Lung (tissue), 12 donors: ENCODE measurements around the gene USP48. TPM values are rescaled to one million over a fixed set of nuclear protein-coding genes. Genes with fewer than 3 reads are reported as not detected.

ENCODE experiments used
- ATAC-seq: fragments of 200-7000 bp; cut with Tn5 transposase; one replicate; pipeline ENCODE4 v1.9.1; 2020; ENCODE audit warnings: moderate number of reproducible peaks; ENCODE audit not compliant: insufficient read depth, low FRiP score
- DNase-seq, 3 donors: peaks; one replicate each; pipeline ENCODE4 v3.0.0-alpha.2; 2013 to 2017
- H3K27ac ChIP-seq, 2 donors: one replicate each; pipeline ENCODE4 v1.5.1; 2013; ENCODE audit warnings: mild to moderate bottlenecking in 2 of 2, moderate library complexity in 2 of 2, control low read depth in 1 of 2, inconsistent platforms in 1 of 2, low read depth in 1 of 2, low read length in 1 of 2
- H3K27me3 ChIP-seq, 3 donors: one replicate each; pipeline ENCODE4 v1.5.1; 2013; ENCODE audit warnings: low read length in 2 of 3; ENCODE audit not compliant: control insufficient read depth in 3 of 3, insufficient read depth in 3 of 3
- H3K36me3 ChIP-seq, 4 donors: one replicate each; pipeline ENCODE4 v1.5.1; 2013; ENCODE audit warnings: low read length in 4 of 4, mild to moderate bottlenecking in 1 of 4, moderate library complexity in 1 of 4; ENCODE audit not compliant: control insufficient read depth in 4 of 4, insufficient read depth in 4 of 4
- H3K4me1 ChIP-seq, 5 donors: one replicate each; pipeline ENCODE4 v1.5.1; 2013; ENCODE audit warnings: low read length in 5 of 5, mild to moderate bottlenecking in 2 of 5, moderate library complexity in 1 of 5; ENCODE audit not compliant: control insufficient read depth in 5 of 5, insufficient read depth in 5 of 5
- H3K4me3 ChIP-seq: one replicate; pipeline ENCODE4 v1.5.1; 2013; ENCODE audit warnings: mild to moderate bottlenecking, control low read depth, moderate library complexity
- H3K9ac ChIP-seq, 2 donors: one replicate each; pipeline ENCODE4 v1.5.1; 2013; ENCODE audit warnings: low read length in 2 of 2, control low read depth in 1 of 2; ENCODE audit not compliant: insufficient read depth in 1 of 2
- H3K9me3 ChIP-seq, 4 donors: one replicate each; pipeline ENCODE4 v1.5.1; 2013; ENCODE audit warnings: low read length in 3 of 4, mild to moderate bottlenecking in 1 of 4, moderate library complexity in 1 of 4; ENCODE audit not compliant: control insufficient read depth in 4 of 4, insufficient read depth in 3 of 4
- CTCF ChIP-seq: IDR thresholded peaks from 2 replicates; pipeline ENCODE4 v1.5.1; 2012; ENCODE audit warnings: mild to moderate bottlenecking; ENCODE audit errors: control extremely low read depth, extremely low read depth
- WGBS, 2 donors: extraction: QIAGEN DNeasy Blood & Tissue Kit; methylation state at CpG; one replicate each; pipeline ENCODE4 v1.1.7; 2013; 5-methylcytosine and 5-hydroxymethylcytosine counted together
- polyA plus RNA-seq, 2 donors: library from polyadenylated mRNA; stranded (reverse); fragments of 200-250 nt; gene quantifications; one replicate each; pipeline ENCODE4 v1.2.1, GENCODE V29; 2013
- total RNA-seq, 2 donors: library from RNA; depleted of rRNA in 1 of 2; stranded (reverse); fragments of >200 nt in 1 of 2; gene quantifications; one replicate each; pipeline ENCODE4 v1.2.1, GENCODE V29; 2014 to 2021
- donor health status: control.
- donor health status: control.
- donor health status: Bipolar disorder and iron deficiency.
- donor health status: healthy.
- donor health status: DM: yes; HTN: yes; CAD: no.

The USP48 gene
- total and polyA plus RNA-seq, 4 donors, result 15.6 to 107 (median 33.5) TPM

DNA sequence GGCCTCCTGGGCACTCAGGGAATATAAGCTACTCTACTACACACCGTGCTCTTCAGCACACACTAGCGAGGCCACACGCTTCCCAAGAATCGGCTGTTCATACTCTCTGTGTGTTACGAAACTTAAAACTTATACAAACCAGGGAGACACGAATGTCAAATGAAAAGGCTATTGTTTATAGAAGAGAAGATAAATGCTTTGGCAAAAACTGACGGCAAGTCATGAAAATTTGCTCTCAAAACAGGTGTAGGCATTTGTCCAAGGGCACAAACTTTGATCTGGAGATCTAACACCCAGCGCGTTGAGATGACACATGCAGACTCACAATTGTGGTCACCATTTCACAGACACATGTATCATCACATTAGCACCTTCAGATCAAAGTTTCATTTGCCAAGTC, 46.1 kb downstream of the USP48 start:
- H3K4me3 ChIP-seq, result no peak overlapping the region
- H3K36me3 ChIP-seq, result peaks cover 10 to 32% (median 14%) of the 10 kb centered on the region in 4 donors
- TF ChIP-seq CTCF, result no peak
- no peak overlapping the region for H3K9ac ChIP-seq
- H3K27me3 ChIP-seq, result no peaks in the 10 kb centered on the region
- ATAC-seq, result no peak
- H3K27ac ChIP-seq, result no peak overlapping the region
- H3K9me3 ChIP-seq, result no peaks in the 10 kb centered on the region
- 84 to 88% methylated on average over 9 of the region's 9 CpGs for WGBS, 2 donors
- H3K4me1 ChIP-seq, result no peaks in the 10 kb centered on the region
- DNase-seq, result no peak

- no peaks in the 10 kb centered on the region for H3K9me3 ChIP-seq
- H3K4me3 ChIP-seq, result no peak overlapping the region
- peaks cover 10 to 32% (median 15%) of the 10 kb centered on the region in 4 donors for H3K36me3 ChIP-seq
- TF ChIP-seq CTCF, result no peak
- H3K27me3 ChIP-seq, result no peaks in the 10 kb centered on the region
- no peaks in the 10 kb centered on the region for H3K4me1 ChIP-seq
- 87 to 98% methylated on average over 2 of the region's 2 CpGs for WGBS, 2 donors
- ATAC-seq, result no peak
- no peak overlapping the region for H3K27ac ChIP-seq
- no peak overlapping the region for H3K9ac ChIP-seq
- DNase-seq, result no peak
These were observed 46.9 kb downstream of the USP48 start for GRCh38 chr1:21736011-21736410.

GRCh38 chr1:21734526-21734925, 48.4 kb downstream of the USP48 start:
- no peak for TF ChIP-seq CTCF
- ATAC-seq (no peak), DNase-seq (no peak)
- no peaks in the 10 kb centered on the region for H3K9me3 ChIP-seq
- no peaks in the 10 kb centered on the region for H3K27me3 ChIP-seq
- no peak overlapping the region for H3K4me3 ChIP-seq
- H3K27ac ChIP-seq, result no peak overlapping the region
- H3K4me1 ChIP-seq, result no peaks in the 10 kb centered on the region
- no peak overlapping the region for H3K9ac ChIP-seq
- H3K36me3 ChIP-seq, result peaks cover 8 to 32% (median 15%) of the 10 kb centered on the region in 4 donors

- Histone ChIP-seq H3K4me1 (no peaks in the 10 kb centered on the region), H3K9ac (no peak overlapping the region), H3K27me3 (no peaks in the 10 kb centered on the region), H3K4me3 (no peak overlapping the region), H3K9me3 (no peaks in the 10 kb centered on the region), H3K27ac (no peak overlapping the region), H3K36me3 (peaks cover 11 to 29% (median 17%) of the 10 kb centered on the region in 4 donors)
- WGBS, 2 donors, result 0% methylated on average over 1 of the region's 1 CpG
- ATAC-seq (no peak), DNase-seq (no peak)
- TF ChIP-seq CTCF, result no peak
These were observed 50.3 kb downstream of the USP48 start for GRCh38 chr1:21732664-21733063.
